HL-60/S4 treated with retinoic acid at 250 ng/mL for 4 days and 3 days (cell line): ENCODE measurements around the gene ANGPTL4.
"Not testable (repeated sequence)": the region's sequence is repeated elsewhere in the genome, so short reads cannot be mapped to it uniquely, and the experiment has no call there.

Experiments
- in situ Hi-C: fragments of 300-500 bp; cut with MboI; formaldehyde crosslinking; loops from 2 replicates; pipeline ENCODE4 v1.7.0; 2022; ENCODE audit warnings: low sequenced_read_pairs

The ANGPTL4 gene

GRCh38 chr19:8334458-8335342, 29.3 kb upstream of the ANGPTL4 start:
- in situ Hi-C loops, result no loop called here

- in situ Hi-C loops, result no loop called here
These were observed 28.4 kb upstream of the ANGPTL4 start for GRCh38 chr19:8335343-8336071.

DNA sequence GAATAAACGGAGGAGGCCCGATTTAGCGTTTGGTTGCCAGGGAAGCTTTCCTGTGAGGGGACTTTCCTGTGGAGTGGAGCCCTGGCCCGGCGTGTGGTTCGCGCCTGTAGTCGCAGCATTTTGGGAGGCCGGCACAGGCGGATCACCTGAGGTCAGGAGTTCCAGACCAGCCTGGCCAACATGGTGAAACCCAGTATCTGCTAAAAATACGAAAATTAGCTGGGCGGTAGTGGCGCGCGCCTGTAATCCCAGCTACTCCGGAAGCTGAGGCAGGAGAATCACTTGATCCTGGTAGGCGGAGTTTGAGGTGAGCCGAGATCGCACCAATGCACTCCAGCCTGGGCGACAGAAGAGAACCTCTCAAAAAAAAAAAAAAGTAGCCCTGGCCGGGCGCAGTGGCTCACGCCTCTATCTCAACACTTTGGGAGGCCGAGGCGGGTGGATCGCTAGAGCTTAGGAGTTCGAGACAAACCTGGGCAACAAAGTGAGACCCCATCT, 27.8 kb upstream of the ANGPTL4 start:
- in situ Hi-C loops, result no loop called here

DNA sequence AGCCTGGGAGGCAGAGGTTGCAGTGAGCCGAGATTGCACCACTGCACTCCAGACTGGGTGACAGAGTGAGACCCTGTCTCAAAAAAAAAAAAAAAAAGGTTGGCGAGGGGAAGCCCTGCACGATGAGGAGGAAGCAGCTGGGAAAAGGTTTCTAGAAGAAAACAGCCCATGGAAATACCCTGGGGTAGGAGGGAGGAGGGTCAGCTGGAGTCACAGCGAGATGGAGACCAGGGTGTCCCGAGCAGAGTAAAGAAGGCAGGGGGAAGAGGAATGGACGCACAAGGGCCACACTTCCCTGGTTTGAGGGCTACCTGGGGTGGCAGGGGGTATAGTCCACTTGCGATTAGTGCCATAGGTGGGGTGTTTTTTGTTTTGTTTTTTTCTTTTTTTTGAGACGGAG, 27.3 kb upstream of the ANGPTL4 start:
- in situ Hi-C loops, result no loop called here

DNA sequence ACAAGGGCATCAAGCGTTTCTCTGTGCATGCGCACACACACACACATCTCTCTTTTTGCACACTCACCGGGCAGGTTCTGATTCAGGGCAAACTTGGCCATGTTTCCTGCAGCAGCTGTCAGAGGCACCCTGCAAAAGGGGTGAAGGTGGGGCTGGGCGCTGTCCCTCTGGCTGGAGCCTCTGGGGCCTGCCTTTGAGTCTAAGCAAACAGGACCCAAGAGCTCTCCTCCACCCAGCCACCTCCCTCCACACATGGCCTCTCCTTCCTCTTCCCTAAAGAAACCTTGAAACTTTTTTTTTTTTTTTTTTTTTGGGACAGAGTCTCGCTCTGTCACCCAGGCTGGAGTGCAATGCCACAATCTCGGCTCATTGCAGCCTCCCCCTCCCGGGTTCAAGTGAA, 26.2 kb upstream of the ANGPTL4 start:
- in situ Hi-C loops, result no loop called here

DNA sequence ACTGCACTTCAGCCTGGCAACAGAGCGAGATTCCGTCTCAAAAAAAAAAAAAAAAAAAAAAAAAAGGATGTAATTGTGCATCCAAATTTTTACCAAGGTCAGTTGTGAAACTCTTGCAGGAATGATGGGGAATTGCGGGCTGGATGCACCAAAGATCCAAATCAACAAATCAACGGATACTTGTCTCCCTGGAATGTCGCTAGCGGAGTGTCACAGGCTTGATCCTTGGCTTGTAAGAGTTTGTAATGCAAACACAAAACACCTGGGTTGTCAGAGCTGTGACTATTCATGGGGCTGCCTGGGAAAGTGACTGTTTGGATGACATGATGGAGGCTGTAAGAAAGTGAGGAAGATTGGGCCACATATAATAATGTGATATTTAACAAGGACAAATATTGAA, 25.1 kb upstream of the ANGPTL4 start:
- in situ Hi-C loops, result no loop called here

- in situ Hi-C loops, result no loop called here
These were observed 23.4 kb upstream of the ANGPTL4 start for GRCh38 chr19:8340341-8341096.

GRCh38 chr19:8341504-8341903, 22.5 kb upstream of the ANGPTL4 start:
- in situ Hi-C loops, result not testable (repeated sequence)

- in situ Hi-C loops, result no loop called here
These were observed 21.7 kb upstream of the ANGPTL4 start for GRCh38 chr19:8342316-8342683.

GRCh38 chr19:8342684-8343482, 21.1 kb upstream of the ANGPTL4 start, which contains the start of gene KANK3:
TSS of gene KANK3 (minus strand) at chr19:8343262. CDS start at chr19:8337828, 5,434 bp downstream.
- in situ Hi-C loops, result no loop called here

DNA sequence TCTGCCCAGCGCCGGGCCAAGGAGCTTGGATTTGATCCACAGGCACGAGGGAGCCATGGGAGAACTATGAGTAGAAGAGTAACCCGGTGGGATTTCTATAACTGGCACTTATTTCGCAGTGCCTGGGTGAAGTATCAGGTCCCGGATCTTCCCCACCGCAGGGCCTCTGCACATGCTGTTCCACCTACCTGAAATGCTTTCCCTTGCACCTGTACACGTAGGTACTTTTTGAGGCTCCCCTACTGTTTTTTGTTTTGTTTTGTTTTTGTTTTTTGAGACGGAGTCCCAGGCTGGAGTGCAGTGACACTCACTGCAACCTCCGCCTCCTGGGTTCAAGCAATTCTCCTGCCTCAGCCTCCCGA, 20.5 kb upstream of the ANGPTL4 start:
- in situ Hi-C loops, result no loop called here

- in situ Hi-C loops, result not testable (repeated sequence)
These were observed 14.2 kb upstream of the ANGPTL4 start for GRCh38 chr19:8349629-8350372.

GRCh38 chr19:8352134-8352827, 11.7 kb upstream of the ANGPTL4 start:
- in situ Hi-C loops, result no loop called here

- in situ Hi-C loops, result not testable (repeated sequence)
These were observed 11.1 kb upstream of the ANGPTL4 start for GRCh38 chr19:8352845-8353244.

- in situ Hi-C loops, result no loop called here
These were observed 8.1 kb upstream of the ANGPTL4 start for GRCh38 chr19:8355631-8356402.

- in situ Hi-C loops, result no loop called here
These were observed 6.9 kb upstream of the ANGPTL4 start for GRCh38 chr19:8357007-8357521.

DNA sequence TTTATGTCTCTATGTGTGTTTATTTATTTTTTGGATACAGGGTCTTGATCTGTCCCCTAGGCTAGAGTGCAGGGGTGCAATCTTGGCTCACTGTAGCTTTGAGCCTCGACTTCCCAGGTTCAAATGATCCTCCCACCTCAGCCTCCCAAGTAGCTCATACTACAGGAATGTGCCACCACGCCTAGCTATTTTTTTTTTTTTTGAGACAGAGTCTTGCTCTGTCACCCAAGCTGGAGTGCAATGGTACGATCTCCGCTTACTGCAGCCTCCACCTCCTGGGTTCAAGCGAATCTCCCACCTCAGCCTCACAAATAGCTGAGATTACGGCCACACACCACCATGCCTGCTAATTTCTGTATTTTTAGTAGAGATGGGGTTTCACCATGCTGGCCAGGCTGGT, 5.0 kb upstream of the ANGPTL4 start:
- in situ Hi-C loops, result no loop called here

GRCh38 chr19:8360196-8360595, 3.8 kb upstream of the ANGPTL4 start:
- in situ Hi-C loops, result no loop called here
